Inflammatory macrophage (primary cell): Measurements from ENCODE around the gene ACCSL.

Source experiments
- DNase-seq, 2 donors: peaks; one replicate each; pipeline ENCODE4 v3.0.0-alpha.2; 2020 to 2022

ACCSL gene

DNA sequence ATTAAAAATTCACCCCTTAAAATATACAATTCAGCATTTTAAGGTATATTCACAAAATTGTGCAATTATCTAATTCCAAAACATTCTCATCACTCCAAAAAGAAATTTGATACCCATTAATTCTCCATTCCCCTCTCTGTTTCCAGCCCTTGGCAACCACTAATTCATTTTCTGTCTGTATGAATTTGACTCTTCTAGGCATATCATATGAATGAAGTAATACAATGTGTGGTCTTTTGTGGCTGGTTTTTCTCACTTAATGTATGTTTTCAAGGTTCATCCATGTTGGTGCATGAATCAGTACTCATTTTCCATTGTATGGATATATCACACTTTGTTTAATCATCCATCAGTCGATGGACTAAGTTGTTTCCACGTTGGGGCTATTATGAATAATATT lies 29.0 kb upstream of the ACCSL start:
- no peak for DNase-seq

DNA sequence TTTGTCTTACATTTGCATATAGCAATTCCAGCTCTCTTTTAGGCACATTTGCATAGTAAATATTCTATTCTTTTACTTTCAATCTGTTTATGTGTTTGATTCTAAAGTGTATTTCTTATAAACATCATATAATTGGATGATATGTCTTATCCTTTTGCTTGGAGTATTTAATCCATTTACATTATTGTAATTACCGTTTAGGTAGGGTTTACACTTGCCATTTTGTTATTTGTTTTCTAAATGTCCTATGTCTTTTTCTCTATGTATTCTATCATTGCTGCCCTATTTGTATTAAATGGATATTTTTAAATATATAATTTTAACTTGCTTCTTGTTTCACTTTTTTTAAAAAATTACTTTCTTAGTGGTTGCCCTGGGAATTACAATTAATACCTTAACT lies 22.8 kb upstream of the ACCSL start:
- DNase-seq = no peak

DNA sequence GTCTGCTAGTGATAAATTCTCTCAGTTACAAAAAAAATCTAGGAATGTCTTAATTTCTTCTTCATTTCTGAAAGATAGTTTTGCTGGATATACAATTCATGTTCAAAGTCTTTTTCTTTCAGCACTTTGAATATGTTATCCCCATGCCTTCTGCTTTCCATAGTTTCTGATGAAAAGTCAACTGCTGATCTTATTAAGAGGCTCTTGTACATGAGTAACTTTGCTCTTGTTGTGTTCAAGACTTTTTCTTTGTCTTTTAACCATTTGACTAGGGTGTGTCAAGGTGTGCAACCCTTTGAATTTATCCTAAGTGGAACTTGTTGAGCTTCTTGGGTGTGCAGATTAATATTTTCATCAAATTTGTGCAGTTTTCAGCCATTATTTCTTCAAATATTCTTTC lies 22.1 kb upstream of the ACCSL start:
- no peak for DNase-seq

DNA sequence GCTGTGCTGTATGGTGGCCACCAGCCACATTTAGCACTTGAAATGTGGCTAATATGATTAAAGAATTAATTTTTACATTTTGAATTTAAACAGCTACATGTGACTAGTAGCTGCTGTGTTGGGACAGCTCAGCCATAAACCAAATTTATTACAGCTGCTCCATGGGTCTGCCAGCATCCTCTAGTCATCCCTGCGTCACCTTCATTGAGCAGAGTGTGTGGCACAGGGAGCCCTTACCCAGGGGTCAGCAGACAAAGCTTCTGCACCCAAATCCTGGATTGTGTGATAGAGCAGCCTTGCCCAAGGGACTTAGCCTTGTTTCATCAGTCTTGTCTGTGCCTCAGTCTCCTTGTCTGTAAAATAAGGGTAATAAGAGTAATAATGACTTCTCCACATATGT lies 19.4 kb upstream of the ACCSL start:
- no peak for DNase-seq

DNA sequence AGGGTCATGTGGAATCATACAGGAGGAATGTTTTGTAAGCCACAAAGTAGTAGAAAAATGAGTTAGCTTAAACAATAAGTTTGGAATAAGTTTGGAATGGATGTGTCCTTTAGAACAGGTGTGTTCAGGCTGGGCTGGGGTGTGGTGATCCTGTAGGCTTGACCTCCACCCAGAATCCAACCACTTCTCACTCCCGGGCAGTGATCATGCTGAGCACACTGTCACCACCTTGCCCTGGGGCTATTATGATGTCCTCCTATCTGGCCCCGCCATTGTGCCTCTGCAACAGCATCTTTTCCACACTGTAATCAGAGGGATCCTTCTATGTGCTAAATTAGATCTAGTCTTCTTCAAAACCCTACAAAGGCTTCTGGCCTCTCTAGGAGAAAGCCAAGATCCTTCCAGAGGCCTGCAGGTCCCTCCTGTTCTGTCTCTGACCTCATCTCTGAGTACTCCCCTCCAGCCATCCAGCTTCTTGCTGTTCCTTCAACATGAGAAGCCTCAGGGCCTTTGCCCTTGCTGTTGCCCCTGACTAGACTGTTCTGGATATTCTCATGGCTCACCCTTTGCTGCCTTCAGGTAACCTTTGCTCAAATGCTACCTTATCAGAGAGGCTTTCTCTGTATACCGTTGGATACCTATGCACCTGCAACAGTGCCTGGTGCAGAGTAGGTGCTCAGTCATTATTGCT lies 18.8 kb upstream of the ACCSL start:
- no peak for DNase-seq

DNA sequence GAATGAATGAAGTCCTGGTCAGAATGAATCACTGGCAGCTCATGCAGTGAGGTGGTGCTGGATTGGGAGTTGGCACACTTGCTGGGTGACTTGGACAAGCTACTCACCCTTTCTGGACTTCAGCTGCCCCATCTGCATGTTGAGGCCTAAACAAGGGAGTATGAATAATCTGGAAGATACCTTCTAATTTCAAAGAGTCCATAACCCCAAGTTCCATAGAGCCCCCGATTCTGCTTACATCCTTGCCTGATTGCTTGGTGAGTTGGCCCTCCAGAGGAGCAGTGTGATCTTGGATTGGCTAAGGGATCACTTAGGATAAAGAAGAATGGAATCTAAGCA lies 18.3 kb upstream of the ACCSL start:
- DNase-seq = no peak

DNA sequence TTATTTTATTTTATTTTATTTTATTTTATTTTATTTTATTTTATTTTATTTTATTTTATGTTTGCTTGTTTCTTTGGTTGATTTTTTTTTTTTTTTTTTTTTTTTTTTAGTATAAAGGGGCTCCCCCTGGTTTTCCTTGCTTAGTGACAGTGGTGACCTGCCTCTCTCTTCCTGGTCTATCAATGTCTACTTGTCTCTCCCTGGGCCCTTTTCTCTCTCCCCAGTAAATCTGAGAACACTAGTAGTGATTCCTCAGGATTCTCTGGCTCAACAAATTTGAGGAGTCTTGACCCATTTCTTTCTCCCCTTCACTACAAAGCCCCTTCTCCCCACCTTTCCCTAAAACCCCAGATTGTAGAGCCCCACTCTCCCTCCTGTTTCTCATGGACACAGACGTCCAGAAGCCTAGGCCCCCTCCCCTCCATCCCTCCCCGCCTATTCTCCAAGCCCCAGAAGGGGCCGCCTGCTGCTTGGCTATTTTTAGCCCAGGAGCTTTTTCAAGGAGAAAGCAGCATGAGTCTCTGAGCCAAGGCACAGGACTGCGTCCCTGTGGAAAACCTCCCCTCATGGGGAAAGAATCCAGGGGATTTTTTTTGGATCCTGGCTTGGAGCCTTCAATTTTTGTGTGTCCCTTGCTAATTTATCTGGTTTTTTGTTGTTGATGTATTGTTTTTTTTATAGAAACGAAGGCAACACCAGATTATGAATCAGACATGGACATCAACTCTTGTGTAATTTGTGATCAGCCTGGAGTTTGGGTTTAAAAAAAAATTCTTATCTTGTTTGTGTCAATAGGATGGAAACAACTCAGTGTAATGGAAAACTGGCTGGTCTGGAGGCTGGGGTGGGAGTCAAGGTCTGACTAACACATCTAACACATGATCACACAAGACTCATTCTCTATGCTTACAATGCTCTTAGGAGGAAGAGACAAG lies 17.5 kb upstream of the ACCSL start:
- DNase-seq = peak in 1 of 2 donors; percentile 34

DNA sequence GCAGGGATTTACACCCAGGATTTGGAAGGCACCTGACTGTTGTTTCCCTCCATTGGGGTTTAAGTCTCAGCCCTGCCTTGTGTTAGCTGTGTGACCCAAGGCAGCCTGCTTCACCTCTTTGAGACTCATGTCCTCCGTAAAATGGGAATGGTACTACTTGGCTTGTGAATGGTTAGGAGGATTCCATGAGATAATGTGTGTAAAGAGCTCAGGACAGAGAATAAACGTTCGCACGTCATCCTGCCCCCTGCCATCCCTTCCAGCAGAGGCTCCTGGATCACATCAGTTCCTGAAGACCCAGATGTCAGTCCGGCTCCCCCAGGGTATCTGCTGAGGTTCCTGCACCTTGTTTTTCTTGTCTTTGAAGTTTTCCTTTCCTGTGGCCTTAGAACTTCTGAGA lies 16.8 kb upstream of the ACCSL start:
- no peak for DNase-seq

DNA sequence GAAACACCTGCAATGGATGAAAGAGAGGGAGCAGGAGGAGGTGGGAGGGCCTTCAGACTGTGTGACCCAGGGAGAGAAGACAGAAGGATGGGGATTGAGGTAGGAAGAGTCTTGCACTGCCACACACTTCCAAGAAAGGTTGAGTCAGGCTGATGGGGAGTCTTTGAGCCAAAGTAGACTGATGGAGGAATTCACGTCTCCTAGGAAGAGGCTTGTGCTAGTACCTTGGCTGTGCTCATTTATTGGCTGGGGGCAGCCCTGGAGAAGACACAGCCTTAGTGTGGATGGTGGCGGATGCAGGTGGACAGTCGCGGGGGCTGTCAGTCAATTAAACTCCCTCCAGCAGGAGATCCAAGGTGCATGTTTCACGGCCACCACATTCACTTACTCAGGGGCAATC lies 16.2 kb upstream of the ACCSL start:
- no peak for DNase-seq

DNA sequence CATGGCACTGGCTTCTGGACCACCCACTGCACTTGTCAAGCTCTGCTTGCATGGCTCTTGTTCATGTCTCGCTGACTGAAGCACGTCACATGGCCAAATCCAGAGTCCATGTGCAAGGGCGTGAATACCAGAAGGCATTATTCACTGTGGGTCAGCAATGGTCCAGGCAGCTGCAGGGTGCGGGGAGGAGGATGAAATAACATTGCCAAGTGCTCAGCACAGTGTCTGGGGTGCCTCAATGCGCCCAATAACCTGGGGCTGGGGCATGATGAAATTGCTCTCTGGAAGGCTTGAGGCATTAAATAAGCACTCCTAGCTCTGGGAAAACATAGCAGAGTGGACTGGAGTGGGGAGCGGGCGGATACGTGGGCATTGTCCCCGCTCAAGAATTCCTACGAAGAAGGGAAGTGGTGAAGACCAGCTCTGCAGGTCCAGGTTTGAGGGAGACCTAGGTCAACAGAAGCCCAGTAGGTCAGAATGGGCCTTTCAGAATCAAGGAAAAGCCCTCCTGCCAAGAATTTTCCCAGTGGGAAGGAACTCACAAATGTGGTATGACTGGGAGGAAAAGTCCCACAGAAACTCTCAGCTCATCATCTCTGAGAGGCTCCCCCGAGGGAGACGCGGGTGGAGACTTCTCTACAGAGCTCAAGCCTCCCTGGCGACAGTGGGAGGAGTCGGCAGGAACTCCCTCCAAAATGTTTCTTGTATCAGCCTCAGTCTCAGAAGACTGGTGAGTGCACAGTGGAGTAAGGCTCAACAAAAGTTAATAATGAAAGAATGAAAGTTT lies 15.3 kb upstream of the ACCSL start:
- no peak for DNase-seq

DNA sequence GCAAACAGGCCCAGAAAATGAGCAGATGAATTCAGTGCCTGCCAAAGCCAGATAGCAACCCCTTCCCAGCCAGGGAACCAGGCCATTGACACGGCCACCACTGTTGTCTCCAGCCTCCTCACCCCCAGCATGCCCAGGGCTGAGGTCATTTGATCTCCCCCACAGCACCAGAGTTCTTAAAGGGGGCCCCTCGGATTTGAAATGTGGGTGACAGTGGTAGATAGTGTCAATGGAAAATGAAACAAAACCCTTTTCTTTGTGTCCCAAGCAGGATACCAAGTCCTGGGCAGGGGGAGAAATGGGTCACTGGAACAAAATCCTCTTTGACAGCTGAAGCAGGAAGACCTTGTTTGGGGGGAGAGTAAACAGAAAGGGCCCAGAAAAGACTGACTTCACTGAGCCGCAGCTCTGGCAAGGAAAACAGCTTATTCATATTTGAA lies 14.3 kb upstream of the ACCSL start:
- no peak for DNase-seq

DNA sequence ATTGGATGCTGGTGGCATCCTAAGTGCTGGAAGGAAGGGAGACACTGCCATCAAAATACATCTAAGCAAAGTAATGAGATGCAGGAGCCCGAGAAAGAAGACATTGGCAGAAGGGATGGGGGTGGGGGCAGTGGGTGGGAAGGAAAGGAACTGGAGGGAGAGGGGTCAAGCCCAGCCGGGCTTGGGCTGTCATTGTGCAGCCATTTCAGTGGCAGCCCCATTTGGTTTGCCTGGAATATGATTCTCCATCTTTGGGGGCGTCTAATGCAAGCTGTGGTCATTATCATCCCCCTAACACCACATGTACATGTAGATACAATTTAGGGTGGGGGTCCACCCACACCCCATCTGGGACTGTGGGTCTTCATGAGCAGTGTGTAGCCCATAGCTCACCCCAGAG lies 13.9 kb upstream of the ACCSL start:
- DNase-seq = no peak

DNA sequence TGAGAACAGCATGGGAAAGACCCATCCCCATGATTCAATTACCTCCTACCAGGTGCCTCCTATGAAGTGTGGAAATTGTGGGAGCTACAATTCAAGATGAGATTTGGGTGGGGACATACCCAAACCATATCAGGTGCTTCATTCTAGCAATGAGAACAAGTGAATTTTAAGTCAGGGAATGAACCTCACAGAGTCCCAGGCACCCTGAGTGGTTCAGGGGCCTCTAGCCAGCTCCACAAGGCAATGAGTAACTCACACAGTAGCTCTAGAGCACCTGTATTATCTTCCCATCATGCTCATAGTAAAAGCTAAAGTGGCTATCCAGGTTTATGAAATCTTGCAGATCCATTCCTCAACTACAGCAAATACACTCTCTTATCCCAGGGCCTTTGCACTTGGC lies 13.1 kb upstream of the ACCSL start:
- DNase-seq = no peak

DNA sequence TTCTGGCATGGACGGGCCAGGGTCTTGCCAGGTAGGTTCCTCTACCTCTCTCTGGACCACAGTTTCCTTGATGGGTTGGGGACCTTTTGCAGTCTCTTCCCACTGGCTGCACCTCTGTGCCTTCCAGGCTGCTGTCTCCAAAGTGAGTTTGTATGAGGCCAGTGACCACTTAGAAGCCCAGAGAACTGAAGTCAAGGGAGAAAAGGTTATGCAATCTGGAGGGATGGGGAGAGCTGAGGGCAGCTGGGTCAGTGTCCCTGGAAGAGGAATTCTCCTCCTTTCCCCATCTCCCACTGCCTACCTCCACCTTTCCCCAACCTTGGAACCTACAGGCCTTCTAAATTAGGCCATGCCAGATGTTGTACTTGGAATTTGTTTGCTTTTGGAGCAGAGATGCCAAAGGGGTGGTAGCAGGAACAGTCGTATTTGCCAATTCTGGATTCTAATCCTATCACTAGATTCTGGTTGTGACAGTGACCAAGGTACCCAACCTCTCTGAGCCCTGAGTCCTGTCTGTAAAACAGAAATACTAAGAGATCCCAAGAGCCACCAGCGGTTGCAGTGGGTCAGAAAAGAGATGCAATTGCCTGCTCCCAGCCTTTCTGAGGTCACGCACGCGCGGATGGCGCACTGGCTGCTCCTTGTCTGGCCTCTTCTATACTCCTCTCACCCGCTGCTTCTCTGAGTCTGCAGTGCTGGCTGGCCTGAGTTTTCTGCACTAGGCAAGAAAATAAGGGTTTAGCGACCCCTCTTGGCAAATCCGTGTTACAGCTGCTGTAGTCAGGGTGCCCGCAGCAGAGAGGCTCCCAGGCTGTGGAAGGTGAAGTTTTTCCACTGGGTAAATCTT lies 10.7 kb upstream of the ACCSL start:
- peak; percentile 27 to 68 for DNase-seq

DNA sequence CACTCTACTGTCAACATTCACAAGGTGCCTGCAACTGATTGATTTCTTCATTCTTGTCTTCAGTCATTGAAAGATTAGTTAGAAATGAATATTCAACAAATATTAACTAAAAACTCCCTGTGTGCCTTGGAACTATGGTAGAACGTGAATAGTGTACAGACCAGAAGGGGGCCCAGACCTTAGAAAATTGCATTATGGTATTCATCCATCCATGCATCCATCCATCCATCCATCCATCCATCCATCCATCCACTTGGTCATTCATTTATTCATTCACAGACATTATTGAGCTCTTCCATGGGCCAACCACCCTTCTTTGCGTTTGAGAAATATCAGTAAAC lies 10.2 kb upstream of the ACCSL start:
- no peak for DNase-seq

DNA sequence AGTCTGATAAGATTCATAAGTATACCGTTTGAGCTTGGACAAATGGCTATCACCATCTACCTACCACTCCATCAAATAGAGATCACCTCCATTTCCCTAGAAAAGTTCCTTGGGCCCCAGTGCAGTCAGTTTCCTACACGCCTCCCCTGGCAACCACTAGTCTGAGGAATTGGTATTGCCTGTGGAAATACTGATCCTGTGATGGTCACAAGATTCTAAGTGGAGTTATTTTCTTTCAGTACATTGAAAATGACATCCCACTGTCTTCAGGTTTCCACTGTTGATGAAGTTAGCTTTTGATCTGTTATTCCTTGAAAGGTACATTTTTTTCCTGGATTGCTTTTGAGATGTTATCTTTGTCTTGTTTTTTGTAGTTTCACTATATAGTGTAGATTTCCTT lies 4.6 kb upstream of the ACCSL start:
- DNase-seq = no peak

DNA sequence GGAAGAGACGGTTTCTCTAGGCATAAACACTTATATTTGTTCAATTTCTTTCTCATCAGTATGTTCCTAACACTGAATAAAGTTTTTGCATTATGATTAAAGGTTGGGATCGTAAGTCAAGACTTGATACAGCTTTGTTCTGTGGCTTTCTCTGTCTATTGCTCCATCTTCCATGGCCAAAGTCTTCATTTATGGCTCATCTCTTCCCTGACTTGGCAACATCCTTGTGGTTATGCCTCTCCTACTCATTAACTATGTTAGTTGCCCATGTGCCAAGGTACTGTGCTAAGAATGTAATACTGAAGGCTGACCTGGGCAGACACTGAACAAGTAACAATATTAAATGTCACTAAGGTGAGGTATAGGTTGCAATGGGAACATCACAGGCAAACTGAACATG lies 1.6 kb upstream of the ACCSL start:
- DNase-seq = no peak

DNA sequence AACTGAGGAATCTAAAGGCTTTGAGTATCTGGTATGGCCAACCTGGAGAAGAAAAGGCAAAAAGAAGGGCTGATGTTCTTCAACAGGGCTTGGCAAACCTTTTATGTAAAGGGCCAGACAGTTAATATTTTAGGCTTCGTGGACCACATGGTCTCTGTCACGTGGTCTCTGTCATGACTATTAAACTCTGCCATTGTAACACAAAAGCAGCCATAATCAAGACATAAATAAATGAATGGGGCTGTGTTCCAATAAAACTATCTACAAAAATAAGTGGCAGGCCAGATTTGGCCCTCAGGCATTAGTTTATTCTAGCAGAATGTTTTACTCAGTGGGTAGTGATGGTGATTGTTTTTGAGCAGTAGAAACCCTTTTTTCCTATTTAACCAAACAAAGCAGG lies 483 bp upstream of the ACCSL start:
- DNase-seq = no peak

DNA sequence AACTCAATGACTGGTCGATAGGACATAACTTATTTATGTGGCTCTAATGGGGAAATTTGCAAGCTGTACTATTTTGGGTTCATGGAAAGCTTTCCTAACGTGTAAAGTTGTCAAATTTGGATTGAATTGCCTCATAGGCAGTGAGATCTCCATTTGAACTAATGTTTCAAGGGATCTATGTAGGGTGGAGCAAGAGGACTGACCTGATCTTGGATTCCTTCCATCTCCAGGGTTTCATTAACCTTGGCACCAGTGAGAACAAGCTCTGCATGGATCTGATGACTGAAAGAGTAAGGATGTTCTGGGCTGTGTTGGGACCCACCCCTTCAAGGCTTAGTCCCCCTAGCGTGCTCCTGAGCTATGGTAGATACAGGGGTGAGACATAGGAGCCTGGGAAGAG lies 2.1 kb downstream of the ACCSL start:
- no peak for DNase-seq

DNA sequence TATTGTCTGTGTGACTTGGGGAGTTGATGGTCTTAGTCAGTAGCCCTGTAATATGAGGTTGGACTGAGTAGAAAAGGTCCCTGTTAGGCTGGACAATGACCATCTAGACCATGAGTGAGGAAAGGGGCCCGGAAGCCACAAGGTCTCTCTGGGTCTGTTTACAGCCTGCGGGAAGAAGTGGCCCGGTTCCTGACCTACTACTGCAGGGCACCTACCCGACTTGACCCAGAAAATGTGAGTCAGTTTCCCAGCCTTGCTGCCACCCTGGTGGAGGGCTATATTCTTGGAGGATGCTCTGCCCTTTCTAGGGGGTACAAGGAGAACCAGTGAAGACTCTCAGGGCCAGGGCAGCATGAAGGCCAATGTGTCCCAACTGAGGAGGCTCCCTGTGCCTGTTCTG lies 3.4 kb downstream of the ACCSL start:
- no peak for DNase-seq

DNA sequence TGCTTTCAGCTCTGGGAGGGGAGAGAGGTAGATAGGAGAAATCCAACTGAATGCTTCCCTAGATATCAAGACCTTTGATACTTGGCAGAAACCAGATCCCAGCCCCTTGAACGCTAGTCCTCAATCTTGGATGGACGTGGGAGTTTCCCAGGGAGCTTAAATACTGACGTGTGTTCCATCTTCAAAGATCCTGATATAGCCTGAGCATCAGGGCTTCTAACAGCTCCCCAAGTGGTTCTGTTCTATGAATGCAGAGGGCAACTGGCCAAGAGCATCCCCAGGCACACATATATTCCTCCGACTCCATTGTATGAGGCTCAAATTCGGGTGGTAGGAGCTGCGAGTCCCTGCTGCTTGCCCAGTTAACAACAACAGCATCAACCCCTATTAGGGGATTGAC lies 9.6 kb downstream of the ACCSL start:
- no peak for DNase-seq

DNA sequence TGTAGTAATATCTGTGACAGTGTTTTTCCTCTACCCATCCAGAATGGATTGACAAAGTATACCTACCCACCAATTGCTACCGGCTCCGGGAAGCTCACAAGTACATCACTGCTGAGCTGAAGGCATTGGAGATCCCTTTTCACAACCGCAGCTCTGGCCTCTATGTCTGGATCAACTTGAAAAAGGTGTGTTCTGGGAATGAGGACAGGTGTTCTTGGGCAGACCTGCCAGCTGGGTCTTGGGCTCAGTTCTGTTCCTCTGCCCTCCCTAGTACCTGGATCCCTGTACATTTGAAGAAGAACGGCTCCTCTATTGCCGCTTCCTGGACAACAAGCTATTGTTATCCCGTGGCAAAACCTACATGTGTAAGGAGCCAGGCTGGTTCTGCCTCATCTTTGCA lies 10.5 kb downstream of the ACCSL start:
- DNase-seq = no peak

DNA sequence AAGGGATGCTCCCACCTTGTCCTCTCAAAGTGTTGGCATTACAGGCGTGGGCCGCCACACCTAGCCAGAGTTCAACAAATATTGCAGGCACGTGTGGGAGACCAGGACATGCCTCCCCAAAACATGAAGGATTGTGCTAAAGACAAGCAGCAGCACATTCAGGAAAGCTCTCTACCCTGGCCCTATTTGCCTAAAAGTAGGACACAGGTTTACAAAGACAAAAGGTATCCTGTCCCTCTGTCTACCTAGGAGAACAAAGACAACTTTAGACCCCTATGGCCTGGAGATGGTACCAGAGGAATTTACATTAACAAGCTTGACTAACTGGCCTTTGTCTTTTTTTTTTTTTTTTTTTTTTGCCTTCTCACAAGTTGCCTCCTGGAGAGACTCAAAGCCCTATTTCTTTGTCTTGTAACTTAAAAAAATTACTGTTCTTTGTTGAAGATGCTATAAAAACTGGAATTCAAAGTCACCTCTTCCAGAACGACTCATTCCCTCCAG lies 17.4 kb downstream of the ACCSL start:
- DNase-seq = no peak
